HG03378 (cell line): ENCODE results near the gene NUDCD3.
A peak's percentile ranks its signal among the peaks of the same experiment; 100 is the strongest.
"Not testable (repeated sequence)": the region's sequence is repeated elsewhere in the genome, so short reads cannot be mapped to it uniquely, and the experiment has no call there.

ENCODE experiments used
- ATAC-seq: cut with Tn5 transposase; IDR thresholded peaks from one replicate; pipeline ENCODE4 v1.9.1; 2021; ENCODE audit warnings: mild to moderate bottlenecking, moderate library complexity; ENCODE audit not compliant: unreplicated experiment

The NUDCD3 gene

GRCh38 chr7:44449584-44449928 lies 40.9 kb downstream of the NUDCD3 start:
- no peak for ATAC-seq

- no peak for ATAC-seq
Measured at GRCh38 chr7:44448922-44449583, 41.4 kb downstream of the NUDCD3 start.

GRCh38 chr7:44447874-44448425 lies 42.5 kb downstream of the NUDCD3 start:
- no peak for ATAC-seq

GRCh38 chr7:44445986-44446671 lies 44.3 kb downstream of the NUDCD3 start:
- ATAC-seq: no peak

- ATAC-seq: no peak
Measured at GRCh38 chr7:44441079-44441478, 49.4 kb downstream of the NUDCD3 start.

- no peak for ATAC-seq
Measured at GRCh38 chr7:44440577-44441078, 49.8 kb downstream of the NUDCD3 start.

GRCh38 chr7:44439926-44440325 lies 50.5 kb downstream of the NUDCD3 start:
- ATAC-seq: no peak

- ATAC-seq: no peak
Measured at GRCh38 chr7:44438816-44439215, 51.6 kb downstream of the NUDCD3 start.

- no peak for ATAC-seq
Measured at GRCh38 chr7:44434201-44434600, 56.3 kb downstream of the NUDCD3 start.

- ATAC-seq: no peak
Measured at GRCh38 chr7:44433255-44434022, 57.0 kb downstream of the NUDCD3 start.

- no peak for ATAC-seq
Measured at GRCh38 chr7:44432381-44432977, 58.0 kb downstream of the NUDCD3 start.

- peak; percentile 80 for ATAC-seq
Measured at GRCh38 chr7:44431091-44431608, 59.3 kb downstream of the NUDCD3 start.

GRCh38 chr7:44430054-44430453 lies 60.4 kb downstream of the NUDCD3 start:
- ATAC-seq: no peak

GRCh38 chr7:44424762-44425161 lies 65.7 kb downstream of the NUDCD3 start:
- ATAC-seq: not testable (repeated sequence)

- no peak for ATAC-seq
Measured at GRCh38 chr7:44416941-44417340, 73.5 kb downstream of the NUDCD3 start.

GRCh38 chr7:44415510-44415909 lies 74.9 kb downstream of the NUDCD3 start:
- no peak for ATAC-seq

- no peak for ATAC-seq
Measured at GRCh38 chr7:44415047-44415446, 75.4 kb downstream of the NUDCD3 start.

GRCh38 chr7:44411306-44411705 lies 79.2 kb downstream of the NUDCD3 start:
- ATAC-seq: no peak

- no peak for ATAC-seq
Measured at GRCh38 chr7:44408596-44408995, 81.9 kb downstream of the NUDCD3 start.

- ATAC-seq: no peak
Measured at GRCh38 chr7:44403775-44404174, 86.7 kb downstream of the NUDCD3 start.
